Mucosa of descending colon (tissue), 3 donors: ENCODE data around the gene KCNK13. TPM values are rescaled to one million over a fixed set of nuclear protein-coding genes. Genes with fewer than 3 reads are reported as not detected.
A peak's percentile ranks its signal among the peaks of the same experiment; 100 is the strongest.

Source experiments
- ATAC-seq: fragments of 200-7000 bp; cut with Tn5 transposase; one replicate; pipeline ENCODE4 v1.9.1; 2020; ENCODE audit warnings: mild to moderate bottlenecking, moderate library complexity
- DNase-seq, 3 donors: peaks; one replicate each; pipeline ENCODE4 v3.0.0-alpha.2; 2020
- H3K36me3 ChIP-seq: fragments of 200-600 bp; one replicate; pipeline ENCODE4 v1.8.0; 2021; ENCODE audit warnings: low read depth, mild to moderate bottlenecking
- H3K4me1 ChIP-seq: fragments of 200-600 bp; one replicate; pipeline ENCODE4 v1.8.0; 2021; ENCODE audit warnings: low read depth, mild to moderate bottlenecking
- H3K4me3 ChIP-seq: fragments of 200-600 bp; one replicate; pipeline ENCODE4 v1.8.0; 2021; ENCODE audit warnings: mild to moderate bottlenecking
- H3K9me3 ChIP-seq: fragments of 200-600 bp; one replicate; pipeline ENCODE4 v1.8.0; 2021; ENCODE audit warnings: mild to moderate bottlenecking
- intact Hi-C, 2 donors: fragments of 100-400 bp; cut with DNase I in 1 of 2; cut with micrococcal nuclease in 1 of 2; formaldehyde crosslinking; loops; one replicate each; pipeline versions ENCODE4 v1.11.0 to v1.11.1; 2022; cut with DNase I, micrococcal nuclease
- total RNA-seq, 3 donors: library from RNA; stranded (reverse); fragmentation: NEBNext Ultra II Directional in 2 of 3; extraction: Animal tissue kit (Norgen Biotek cat#: 25700) in 2 of 3; gene quantifications; one replicate each; pipeline versions ENCODE4 v1.2.1 to v1.2.4, GENCODE V29; 2021 to 2023
- TF ChIP-seq, protein P1 (sequence below): fragments of 200-600 bp; IDR thresholded peaks from one replicate; pipeline ENCODE4 v1.8.0; 2022; ENCODE audit warnings: antibody characterized with exemption, mild to moderate bottlenecking
- donor health status: DM: no; HTN: no; CAD: no; lungs with moderate emphysema.
- donor health status: DM: no; HTN: no; CAD: no.
- donor health status: DM: no; HTN: yes; CAD: no.

The KCNK13 gene
- total RNA-seq, 3 donors from 2014 or later: 0.25 to 0.67 (median 0.29) TPM

DNA sequence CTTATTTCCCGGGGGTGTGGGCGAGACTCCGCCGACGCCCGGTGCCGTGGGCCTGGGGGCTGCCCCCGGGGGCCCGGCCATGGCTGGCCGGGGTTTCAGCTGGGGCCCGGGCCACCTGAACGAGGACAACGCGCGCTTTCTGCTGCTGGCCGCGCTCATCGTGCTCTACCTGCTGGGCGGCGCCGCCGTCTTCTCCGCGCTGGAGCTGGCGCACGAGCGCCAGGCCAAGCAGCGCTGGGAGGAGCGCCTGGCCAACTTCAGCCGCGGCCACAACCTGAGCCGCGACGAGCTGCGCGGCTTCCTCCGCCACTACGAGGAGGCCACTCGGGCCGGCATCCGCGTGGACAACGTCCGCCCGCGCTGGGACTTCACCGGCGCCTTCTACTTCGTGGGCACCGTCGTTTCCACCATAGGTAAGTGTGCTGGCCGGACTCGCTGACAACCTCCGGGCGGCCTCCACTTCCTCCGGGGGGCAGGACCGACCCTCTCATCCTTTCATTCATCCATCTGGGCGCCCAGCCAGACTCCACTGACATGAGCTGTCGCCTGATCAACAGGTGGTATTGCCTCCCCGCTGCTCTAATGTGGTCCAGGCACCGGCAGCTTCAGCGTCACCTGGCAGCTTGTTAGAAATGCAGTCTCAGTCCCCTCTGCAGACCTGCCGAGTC is 467 bp downstream of the KCNK13 start:
- TF ChIP-seq, protein P1, sequence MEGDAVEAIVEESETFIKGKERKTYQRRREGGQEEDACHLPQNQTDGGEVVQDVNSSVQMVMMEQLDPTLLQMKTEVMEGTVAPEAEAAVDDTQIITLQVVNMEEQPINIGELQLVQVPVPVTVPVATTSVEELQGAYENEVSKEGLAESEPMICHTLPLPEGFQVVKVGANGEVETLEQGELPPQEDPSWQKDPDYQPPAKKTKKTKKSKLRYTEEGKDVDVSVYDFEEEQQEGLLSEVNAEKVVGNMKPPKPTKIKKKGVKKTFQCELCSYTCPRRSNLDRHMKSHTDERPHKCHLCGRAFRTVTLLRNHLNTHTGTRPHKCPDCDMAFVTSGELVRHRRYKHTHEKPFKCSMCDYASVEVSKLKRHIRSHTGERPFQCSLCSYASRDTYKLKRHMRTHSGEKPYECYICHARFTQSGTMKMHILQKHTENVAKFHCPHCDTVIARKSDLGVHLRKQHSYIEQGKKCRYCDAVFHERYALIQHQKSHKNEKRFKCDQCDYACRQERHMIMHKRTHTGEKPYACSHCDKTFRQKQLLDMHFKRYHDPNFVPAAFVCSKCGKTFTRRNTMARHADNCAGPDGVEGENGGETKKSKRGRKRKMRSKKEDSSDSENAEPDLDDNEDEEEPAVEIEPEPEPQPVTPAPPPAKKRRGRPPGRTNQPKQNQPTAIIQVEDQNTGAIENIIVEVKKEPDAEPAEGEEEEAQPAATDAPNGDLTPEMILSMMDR: no peak
- ATAC-seq (peak; percentile 53), DNase-seq (peak in 2 of 3 donors; percentile 27 to 41)
- H3K36me3 ChIP-seq: no peaks in the 10 kb centered on the region
- H3K4me1 ChIP-seq: peaks cover 12% of the 10 kb centered on the region
- no peaks in the 10 kb centered on the region for H3K9me3 ChIP-seq
- intact Hi-C loops: no loop called here
- no peak overlapping the region for H3K4me3 ChIP-seq

DNA sequence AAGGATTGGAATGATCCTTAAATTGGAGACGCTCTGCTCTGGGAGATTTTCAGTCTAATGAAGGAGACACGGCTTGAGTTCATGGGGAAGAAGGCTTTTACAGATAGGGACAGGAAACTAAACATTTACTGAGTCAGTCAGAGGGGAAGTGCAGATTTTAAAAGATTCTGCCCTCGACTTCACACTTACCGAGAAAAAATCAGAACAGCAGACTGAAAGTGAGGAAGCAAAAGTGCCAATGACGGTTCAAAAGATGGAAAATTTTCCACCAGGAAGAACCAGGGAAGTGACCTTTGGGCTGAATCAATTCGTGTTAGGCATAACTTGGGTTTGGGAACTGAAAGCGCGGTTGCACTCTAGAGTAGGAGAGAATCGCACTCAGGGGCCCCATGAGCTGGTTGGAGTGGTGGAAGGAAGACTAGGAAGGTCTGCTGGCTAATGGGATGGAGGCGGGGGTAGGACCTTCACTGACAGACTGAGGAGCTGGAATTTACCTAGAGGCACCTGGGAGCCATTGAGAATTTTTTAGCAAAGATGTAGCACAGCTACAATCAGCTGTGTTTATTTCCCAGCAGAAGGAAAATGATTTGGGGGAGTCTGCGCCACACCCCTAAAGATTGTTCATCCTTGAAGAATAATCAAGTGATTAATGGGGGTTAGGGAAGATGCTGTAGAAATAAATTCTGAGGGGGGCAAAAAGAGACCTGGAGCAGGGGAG is 1.2 kb downstream of the KCNK13 start:
- H3K4me1 ChIP-seq: peaks cover 12% of the 10 kb centered on the region
- TF ChIP-seq, protein P1: no peak
- H3K9me3 ChIP-seq: no peaks in the 10 kb centered on the region
- no peaks in the 10 kb centered on the region for H3K36me3 ChIP-seq
- H3K4me3 ChIP-seq: no peak overlapping the region
- DNase-seq (no peak), ATAC-seq (no peak)
- intact Hi-C loops: no loop called here

DNA sequence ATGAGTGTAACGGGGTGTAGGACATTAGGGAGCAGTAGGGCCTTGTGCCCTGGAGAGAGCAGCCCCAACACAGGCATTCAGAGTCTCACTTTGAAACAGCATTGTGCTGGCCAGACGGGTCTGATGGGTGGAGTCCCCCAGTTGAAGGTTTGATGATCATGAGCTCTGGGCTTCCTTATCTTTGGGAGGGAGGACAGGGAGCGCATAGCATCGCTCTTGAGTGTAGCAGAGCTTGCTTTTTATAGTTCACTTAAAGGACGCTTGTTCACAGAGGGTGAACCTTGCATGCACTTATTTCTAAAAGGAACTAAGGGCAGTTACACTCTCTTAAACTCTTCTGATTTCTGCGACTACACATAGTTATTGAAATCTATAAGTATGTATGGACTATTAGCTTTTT is 10.6 kb downstream of the KCNK13 start:
- intact Hi-C loops: no loop called here
- Histone ChIP-seq H3K9me3 (no peaks in the 10 kb centered on the region), H3K36me3 (no peaks in the 10 kb centered on the region), H3K4me1 (no peaks in the 10 kb centered on the region), H3K4me3 (no peak overlapping the region)
- ATAC-seq (no peak), DNase-seq (no peak)
- TF ChIP-seq, protein P1: no peak

DNA sequence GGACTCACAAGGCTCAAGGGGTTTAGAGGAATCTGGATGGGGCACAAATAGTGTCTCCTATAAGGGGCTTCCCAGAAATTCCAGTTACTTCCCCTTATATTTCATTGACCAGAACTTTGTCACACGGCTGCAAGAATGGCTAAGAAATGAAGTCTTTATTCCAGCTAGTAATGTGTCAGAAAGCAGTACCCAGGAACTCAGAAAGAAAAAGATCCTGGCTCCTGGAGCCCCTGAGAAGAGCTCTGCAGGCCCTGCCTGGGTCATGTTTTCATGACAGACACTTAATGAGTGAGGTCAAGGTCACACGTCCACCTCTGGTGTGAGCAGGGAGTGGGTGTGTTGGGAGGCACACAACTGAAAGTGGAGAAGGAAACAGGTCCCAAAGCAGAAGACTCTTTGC is 17.8 kb downstream of the KCNK13 start:
- intact Hi-C loops: no loop called here
- no peaks in the 10 kb centered on the region for H3K9me3 ChIP-seq
- ATAC-seq (no peak), DNase-seq (no peak)
- H3K36me3 ChIP-seq: no peaks in the 10 kb centered on the region
- TF ChIP-seq, protein P1: no peak
- H3K4me3 ChIP-seq: no peak overlapping the region
- no peaks in the 10 kb centered on the region for H3K4me1 ChIP-seq

DNA sequence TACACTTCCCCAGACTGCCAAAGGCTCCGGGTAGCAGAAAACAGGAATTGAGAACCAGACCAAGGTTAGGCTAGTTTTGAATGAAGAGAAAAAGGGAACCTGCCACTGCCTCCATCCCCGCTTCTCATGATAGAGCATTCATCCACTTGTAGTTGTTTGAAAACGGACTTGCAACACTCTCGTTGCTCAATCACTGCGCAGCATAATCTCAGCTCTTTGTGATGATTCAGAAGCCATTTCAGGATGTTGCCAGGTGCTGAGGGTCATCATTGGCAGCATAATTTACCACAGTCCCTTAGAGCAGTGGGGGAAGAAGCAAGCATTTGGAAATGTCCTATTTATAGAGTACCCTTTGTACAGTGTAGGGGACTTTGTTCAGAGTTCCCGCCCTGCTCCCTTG is 25.6 kb downstream of the KCNK13 start:
- H3K4me1 ChIP-seq: no peaks in the 10 kb centered on the region
- no peaks in the 10 kb centered on the region for H3K9me3 ChIP-seq
- H3K4me3 ChIP-seq: no peak overlapping the region
- DNase-seq (peak in 1 of 3 donors; percentile 33), ATAC-seq (peak; percentile 40)
- intact Hi-C loops: no loop called here
- no peaks in the 10 kb centered on the region for H3K36me3 ChIP-seq
- TF ChIP-seq, protein P1: no peak
